Measurements from ENCODE around the gene LIF.

Gene LIF

GRCh38 chr22:30219668-30220278, 26.8 kb downstream of the LIF start:
- no peak for TF ChIP-seq POLR2AphosphoS5 (IDR thresholded peaks at IDR 0.05; ENCODE audit: low read depth)
- no peak for TF ChIP-seq SPI1 (IDR thresholded peaks at IDR 0.05; ENCODE audit: borderline replicate concordance, low read depth)
- no peak for TF ChIP-seq REST (IDR thresholded peaks at IDR 0.05; ENCODE audit: insufficient replicate concordance, low read depth)
- no peak for TF ChIP-seq GABPA (IDR thresholded peaks at IDR 0.05; ENCODE audit: low read depth)
- TF ChIP-seq CTCF (IDR thresholded peaks at IDR 0.05; ENCODE audit: insufficient read depth, low read length) = no peak
- DNase-seq (ENCODE audit: low read depth in 1 of 2, low spot score in 1 of 2) = no peak

GRCh38 chr22:30219049-30219654, 27.4 kb downstream of the LIF start:
- no peak overlapping the region for H3K27ac ChIP-seq (replicated peaks)
- TF ChIP-seq REST (IDR thresholded peaks at IDR 0.05; ENCODE audit: insufficient replicate concordance, low read depth) (no peak), SPI1 (IDR thresholded peaks at IDR 0.05; ENCODE audit: borderline replicate concordance, low read depth) (no peak), GABPA (IDR thresholded peaks at IDR 0.05; ENCODE audit: low read depth) (no peak), CTCF (IDR thresholded peaks at IDR 0.05; ENCODE audit: insufficient read depth, low read length) (no peak), POLR2AphosphoS5 (IDR thresholded peaks at IDR 0.05; ENCODE audit: low read depth) (no peak)
- no peak for DNase-seq (ENCODE audit: low read depth in 1 of 2, low spot score in 1 of 2)
- H3K27me3 ChIP-seq (ENCODE audit: insufficient read depth, poor library complexity, severe bottlenecking) = peaks cover 4% of the 10 kb centered on the region
- H3K4me3 ChIP-seq (replicated peaks; ENCODE audit: insufficient read depth, low read length) = no peak overlapping the region

More at GRCh38 chr22:30219668-30220278, 26.8 kb downstream of the LIF start:
- Histone ChIP-seq H3K27ac (replicated peaks) (no peak overlapping the region), H3K27me3 (ENCODE audit: insufficient read depth, poor library complexity, severe bottlenecking) (peaks cover 4% of the 10 kb centered on the region), H3K4me3 (replicated peaks; ENCODE audit: insufficient read depth, low read length) (no peak overlapping the region)

- TF ChIP-seq SPI1 (IDR thresholded peaks at IDR 0.05; ENCODE audit: borderline replicate concordance, low read depth) = no peak
- TF ChIP-seq GABPA (IDR thresholded peaks at IDR 0.05; ENCODE audit: low read depth) = no peak
- TF ChIP-seq REST (IDR thresholded peaks at IDR 0.05; ENCODE audit: insufficient replicate concordance, low read depth) = no peak
- no peak for TF ChIP-seq CTCF (IDR thresholded peaks at IDR 0.05; ENCODE audit: insufficient read depth, low read length)
- no peak for TF ChIP-seq POLR2AphosphoS5 (IDR thresholded peaks at IDR 0.05; ENCODE audit: low read depth)
- peaks cover 4% of the 10 kb centered on the region for H3K27me3 ChIP-seq (ENCODE audit: insufficient read depth, poor library complexity, severe bottlenecking)
- no peak overlapping the region for H3K4me3 ChIP-seq (replicated peaks; ENCODE audit: insufficient read depth, low read length)
- H3K27ac ChIP-seq (replicated peaks) = no peak overlapping the region
- DNase-seq (ENCODE audit: low read depth in 1 of 2, low spot score in 1 of 2) = no peak
Measured at GRCh38 chr22:30217698-30218560, 28.6 kb downstream of the LIF start.
